ENCODE data around the gene PHYKPL. TPM values are rescaled to one million over a fixed set of nuclear protein-coding genes. Genes with fewer than 3 reads are reported as not detected.

Gene PHYKPL
- total RNA-seq, 1 donor from 2014 or later: 205 TPM

GRCh38 chr5:178182158-178182876 lies 50.3 kb downstream of the PHYKPL start:
- peaks cover 13% of the 10 kb centered on the region for H3K27me3 Mint-ChIP-seq
- no peak overlapping the region for H3K4me3 Mint-ChIP-seq
- ChIA-PET POLR2A (no interaction called here), CTCF (no interaction called here)
- no peak for DNase-seq
- no peaks in the 10 kb centered on the region for H3K4me1 Mint-ChIP-seq
- TF ChIP-seq, protein P1, sequence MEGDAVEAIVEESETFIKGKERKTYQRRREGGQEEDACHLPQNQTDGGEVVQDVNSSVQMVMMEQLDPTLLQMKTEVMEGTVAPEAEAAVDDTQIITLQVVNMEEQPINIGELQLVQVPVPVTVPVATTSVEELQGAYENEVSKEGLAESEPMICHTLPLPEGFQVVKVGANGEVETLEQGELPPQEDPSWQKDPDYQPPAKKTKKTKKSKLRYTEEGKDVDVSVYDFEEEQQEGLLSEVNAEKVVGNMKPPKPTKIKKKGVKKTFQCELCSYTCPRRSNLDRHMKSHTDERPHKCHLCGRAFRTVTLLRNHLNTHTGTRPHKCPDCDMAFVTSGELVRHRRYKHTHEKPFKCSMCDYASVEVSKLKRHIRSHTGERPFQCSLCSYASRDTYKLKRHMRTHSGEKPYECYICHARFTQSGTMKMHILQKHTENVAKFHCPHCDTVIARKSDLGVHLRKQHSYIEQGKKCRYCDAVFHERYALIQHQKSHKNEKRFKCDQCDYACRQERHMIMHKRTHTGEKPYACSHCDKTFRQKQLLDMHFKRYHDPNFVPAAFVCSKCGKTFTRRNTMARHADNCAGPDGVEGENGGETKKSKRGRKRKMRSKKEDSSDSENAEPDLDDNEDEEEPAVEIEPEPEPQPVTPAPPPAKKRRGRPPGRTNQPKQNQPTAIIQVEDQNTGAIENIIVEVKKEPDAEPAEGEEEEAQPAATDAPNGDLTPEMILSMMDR (IDR thresholded peaks at IDR 0.05): no peak
- no peak for ATAC-seq (ENCODE audit: low read depth)
- no peaks in the 10 kb centered on the region for H3K36me3 Mint-ChIP-seq (ENCODE audit: low read depth)
- no peaks in the 10 kb centered on the region for H3K9me3 Mint-ChIP-seq
- H3K27ac Mint-ChIP-seq: no peak overlapping the region
- intact Hi-C loops (cut with micrococcal nuclease): no loop called here

GRCh38 chr5:178180141-178180863 lies 52.3 kb downstream of the PHYKPL start:
- Mint-ChIP-seq H3K27ac (no peak overlapping the region), H3K4me1 (no peaks in the 10 kb centered on the region), H3K4me3 (no peak overlapping the region), H3K9me3 (no peaks in the 10 kb centered on the region), H3K27me3 (peaks cover 14% of the 10 kb centered on the region), H3K36me3 (ENCODE audit: low read depth) (no peaks in the 10 kb centered on the region)
- no peak for DNase-seq
- CTCF ChIA-PET: no interaction called here
- intact Hi-C loops (cut with micrococcal nuclease): no loop called here
- no peak for ATAC-seq (ENCODE audit: low read depth)
- TF ChIP-seq, protein P1 (IDR thresholded peaks at IDR 0.05): no peak
- POLR2A ChIA-PET: no interaction called here

GRCh38 chr5:178177569-178177968 lies 55.0 kb downstream of the PHYKPL start:
- no peak overlapping the region for H3K4me3 Mint-ChIP-seq
- CTCF ChIA-PET: no interaction called here
- POLR2A ChIA-PET: no interaction called here
- no peaks in the 10 kb centered on the region for H3K9me3 Mint-ChIP-seq
- H3K27me3 Mint-ChIP-seq: peaks cover 14% of the 10 kb centered on the region
- H3K36me3 Mint-ChIP-seq (ENCODE audit: low read depth): no peaks in the 10 kb centered on the region
- TF ChIP-seq, protein P1 (IDR thresholded peaks at IDR 0.05): no peak
- no peak for DNase-seq
- ATAC-seq (ENCODE audit: low read depth): no peak
- no peaks in the 10 kb centered on the region for H3K4me1 Mint-ChIP-seq
- intact Hi-C loops (cut with micrococcal nuclease): no loop called here
- no peak overlapping the region for H3K27ac Mint-ChIP-seq

DNA sequence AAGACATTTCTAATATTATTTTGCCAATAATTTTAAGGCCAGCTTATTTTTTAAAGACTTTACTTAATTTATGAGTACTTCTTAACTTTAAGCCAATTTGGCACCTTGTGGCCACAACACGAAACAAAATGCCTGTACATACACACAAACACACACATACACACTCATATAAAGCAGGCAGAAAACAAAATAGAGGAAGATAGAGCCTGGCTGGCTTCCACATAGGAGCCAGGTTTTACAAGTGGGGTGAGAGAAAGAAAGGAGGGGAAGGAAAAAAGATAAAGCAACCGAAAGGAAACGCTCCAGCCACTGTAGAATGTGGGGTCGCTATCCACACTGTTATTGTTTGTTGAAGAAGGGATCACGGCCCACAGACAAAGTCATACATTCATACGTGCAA lies 55.8 kb downstream of the PHYKPL start:
- TF ChIP-seq, protein P1 (IDR thresholded peaks at IDR 0.05): no peak
- no peak for ATAC-seq (ENCODE audit: low read depth)
- no peaks in the 10 kb centered on the region for H3K9me3 Mint-ChIP-seq
- CTCF ChIA-PET: no interaction called here
- no peaks in the 10 kb centered on the region for H3K4me1 Mint-ChIP-seq
- no peak overlapping the region for H3K4me3 Mint-ChIP-seq
- H3K27me3 Mint-ChIP-seq: peaks cover 14% of the 10 kb centered on the region
- POLR2A ChIA-PET: no interaction called here
- H3K36me3 Mint-ChIP-seq (ENCODE audit: low read depth): no peaks in the 10 kb centered on the region
- intact Hi-C loops (cut with micrococcal nuclease): no loop called here
- DNase-seq: no peak
- H3K27ac Mint-ChIP-seq: no peak overlapping the region

- Mint-ChIP-seq H3K9me3 (no peaks in the 10 kb centered on the region), H3K27me3 (peaks cover 10% of the 10 kb centered on the region), H3K36me3 (ENCODE audit: low read depth) (no peaks in the 10 kb centered on the region), H3K4me1 (no peaks in the 10 kb centered on the region), H3K4me3 (no peak overlapping the region), H3K27ac (no peak overlapping the region)
- DNase-seq: no peak
- TF ChIP-seq, protein P1 (IDR thresholded peaks at IDR 0.05): no peak
- no peak for ATAC-seq (ENCODE audit: low read depth)
- POLR2A ChIA-PET: no interaction called here
- CTCF ChIA-PET: no interaction called here
- intact Hi-C loops (cut with micrococcal nuclease): no loop called here
These were observed 58.1 kb downstream of the PHYKPL start for GRCh38 chr5:178174456-178174855.

Data from activated B cell treated with CpG ODN at 0.5 μM for 24 hours (primary cell).